Dedifferentiated amniotic fluid mesenchymal stem cell (primary cell): ENCODE measurements around the gene CPLANE1.
"Not testable (repeated sequence)": the region's sequence is repeated elsewhere in the genome, so short reads cannot be mapped to it uniquely, and the experiment has no call there.

Experiments used
- DNase-seq: peaks from one replicate; pipeline ENCODE4 v3.0.0-alpha.2; 2016; ENCODE audit errors: extremely low spot score

CPLANE1 gene

DNA sequence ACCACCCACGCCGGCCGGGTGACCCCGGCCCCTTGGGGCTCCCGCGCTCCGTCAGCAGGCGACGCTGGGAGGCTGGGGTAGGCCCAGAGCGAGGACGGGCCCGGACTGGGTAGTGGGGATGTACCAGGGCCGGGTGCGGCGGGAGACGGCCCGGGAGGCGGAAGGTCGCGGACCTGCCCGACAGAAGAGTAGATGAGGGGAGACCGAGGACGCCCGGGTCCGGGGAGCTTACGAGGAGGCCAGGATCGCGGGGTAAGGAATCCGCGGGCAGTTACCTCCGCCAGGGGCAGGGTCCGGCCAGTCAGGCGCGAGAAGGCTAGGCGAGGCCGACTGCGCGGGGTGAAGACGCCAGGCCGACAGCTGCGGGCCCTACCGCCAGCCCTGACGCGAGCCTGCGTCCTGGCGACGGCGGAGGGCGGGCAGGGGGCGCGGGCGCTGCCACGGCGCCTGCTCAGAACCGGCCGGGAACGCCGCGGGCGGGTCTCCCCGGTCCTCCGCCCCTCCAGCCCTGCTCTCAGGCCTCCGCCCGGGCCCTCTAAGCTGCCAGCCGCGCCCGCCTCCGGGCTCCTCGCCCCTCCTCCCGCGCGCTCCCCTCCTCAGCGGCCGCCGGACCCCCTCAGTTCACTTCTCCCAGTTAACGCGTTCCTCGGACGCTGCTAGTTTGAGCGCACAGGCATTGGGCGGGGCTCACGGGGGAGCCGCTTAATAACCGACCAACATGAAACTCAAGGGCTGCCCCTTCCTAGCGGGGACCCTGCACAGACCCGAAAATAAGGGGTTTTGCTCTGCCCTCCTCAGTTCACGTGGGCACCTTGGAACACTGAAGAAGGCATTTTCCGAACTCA, at the start of gene CPLANE1:
Gene CPLANE1 (minus strand): TSS at position 407 of the 845 bp plus-strand sequence. CDS start 1,678 bp downstream, outside the sequence.
- peak; percentile 63 for DNase-seq

- DNase-seq, result not testable (repeated sequence)
Observed at GRCh38 chr5:37296313-37296712, 47.1 kb upstream of the CPLANE1 start.

DNA sequence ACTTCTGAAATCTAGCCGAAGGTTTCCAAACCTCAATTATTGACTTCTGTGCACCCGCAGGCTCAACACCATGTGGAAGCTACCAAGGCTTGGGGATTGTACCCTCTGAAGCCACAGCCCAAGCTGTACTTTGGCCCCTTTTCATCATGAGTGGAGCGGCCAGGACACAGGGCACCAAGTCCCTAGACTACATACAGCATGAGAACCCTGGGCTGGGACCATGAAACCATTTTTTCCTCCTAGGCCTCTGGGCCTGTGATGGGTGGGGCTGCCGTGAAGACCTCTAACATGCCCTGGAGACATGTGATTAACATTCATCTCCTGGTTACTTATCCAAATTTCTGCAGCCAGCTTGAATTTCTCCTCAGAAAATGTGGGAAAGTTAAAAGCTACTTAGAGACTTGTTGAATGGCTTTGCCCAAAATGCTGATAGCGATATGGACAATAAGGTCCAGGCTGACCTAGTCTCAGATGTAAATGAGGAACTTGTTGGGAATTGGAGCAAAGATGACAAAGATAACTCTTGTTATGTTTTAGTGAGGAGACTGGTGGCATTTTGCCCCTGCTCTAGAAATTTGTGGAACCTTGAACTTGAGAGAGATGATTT, 34.1 kb upstream of the CPLANE1 start:
- no peak for DNase-seq

DNA sequence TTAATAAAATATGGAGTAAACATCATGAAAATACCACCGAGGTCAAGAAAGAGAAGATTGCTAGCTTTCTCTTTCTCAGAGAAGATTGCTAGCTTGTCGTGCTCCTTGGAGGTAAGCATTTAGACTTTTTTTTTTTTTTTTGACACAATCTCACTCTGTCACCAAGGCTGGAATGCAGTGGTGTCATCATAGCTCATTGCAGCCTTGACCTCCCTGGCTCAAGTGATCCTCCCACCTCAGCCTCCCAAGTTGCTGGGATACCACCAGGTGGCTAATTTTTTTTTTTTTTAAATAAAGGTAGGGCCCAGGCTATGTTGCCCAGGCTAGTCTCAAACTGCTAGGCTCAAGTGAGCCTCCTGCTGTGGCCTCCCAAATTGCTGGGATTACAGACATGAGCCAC, 26.3 kb upstream of the CPLANE1 start:
- no peak for DNase-seq

DNA sequence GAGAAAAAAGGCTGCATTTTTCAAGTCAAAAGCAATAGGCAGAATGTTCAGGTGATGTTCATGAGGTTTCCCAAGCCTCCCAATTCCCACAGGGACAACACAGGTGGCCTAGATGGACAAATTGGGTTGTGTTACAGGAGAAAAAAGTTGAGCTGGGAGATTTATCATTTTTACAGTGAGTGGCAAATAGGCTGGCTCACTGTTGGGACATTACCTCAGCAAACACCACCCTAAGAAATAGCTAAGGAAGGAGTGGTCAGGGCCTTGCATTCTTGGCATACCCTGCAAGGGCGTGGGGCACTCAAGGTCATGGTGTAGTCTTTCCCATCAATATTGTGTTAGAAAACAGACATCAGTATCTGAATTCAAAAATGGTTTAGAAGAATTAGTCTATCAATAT, 23.3 kb upstream of the CPLANE1 start:
- DNase-seq, result peak; percentile 57

DNA sequence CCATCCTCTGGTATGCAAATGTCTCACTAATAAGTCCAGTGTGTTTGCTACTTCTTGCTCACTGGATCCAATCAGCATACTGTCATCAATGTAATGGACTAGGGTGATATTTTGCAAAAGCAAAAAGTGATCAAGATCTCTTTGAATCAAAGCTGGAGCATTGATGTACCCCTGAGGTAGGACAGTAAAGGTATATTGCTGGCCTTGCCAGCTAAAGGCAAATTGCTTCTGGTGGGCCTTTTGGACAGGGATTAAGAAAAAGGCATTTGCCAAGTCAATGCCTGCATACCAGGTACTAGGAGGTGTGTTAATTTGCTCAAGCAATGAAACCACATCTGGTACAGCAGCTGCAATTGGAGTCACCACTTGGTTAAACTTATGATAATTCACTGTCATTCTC, 18.9 kb upstream of the CPLANE1 start:
- DNase-seq, result not testable (repeated sequence)

- DNase-seq, result no peak
Observed at GRCh38 chr5:37255774-37256358, 6.7 kb upstream of the CPLANE1 start.

- no peak for DNase-seq
Observed at GRCh38 chr5:37254581-37254980, 5.4 kb upstream of the CPLANE1 start.

- DNase-seq, result no peak
Observed at GRCh38 chr5:37251665-37252064, 2.5 kb upstream of the CPLANE1 start.

DNA sequence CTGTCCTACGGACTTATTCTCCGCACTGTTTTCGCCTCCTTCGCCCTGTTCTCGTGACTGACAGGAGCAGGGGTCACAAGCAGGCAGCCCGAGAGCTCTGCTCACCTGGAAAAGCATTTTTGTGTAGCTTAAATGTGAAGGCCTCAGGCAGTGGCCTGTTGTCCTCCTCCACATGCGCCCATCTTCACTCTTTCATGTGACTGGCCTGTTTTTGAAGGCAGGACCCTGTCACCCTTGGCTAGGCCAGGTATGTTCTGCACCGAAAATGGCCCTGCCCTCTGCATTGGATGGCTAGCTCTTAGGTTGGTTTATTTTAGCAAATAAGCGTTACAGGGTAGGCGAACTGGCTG, 614 bp upstream of the CPLANE1 start:
- DNase-seq, result no peak

DNA sequence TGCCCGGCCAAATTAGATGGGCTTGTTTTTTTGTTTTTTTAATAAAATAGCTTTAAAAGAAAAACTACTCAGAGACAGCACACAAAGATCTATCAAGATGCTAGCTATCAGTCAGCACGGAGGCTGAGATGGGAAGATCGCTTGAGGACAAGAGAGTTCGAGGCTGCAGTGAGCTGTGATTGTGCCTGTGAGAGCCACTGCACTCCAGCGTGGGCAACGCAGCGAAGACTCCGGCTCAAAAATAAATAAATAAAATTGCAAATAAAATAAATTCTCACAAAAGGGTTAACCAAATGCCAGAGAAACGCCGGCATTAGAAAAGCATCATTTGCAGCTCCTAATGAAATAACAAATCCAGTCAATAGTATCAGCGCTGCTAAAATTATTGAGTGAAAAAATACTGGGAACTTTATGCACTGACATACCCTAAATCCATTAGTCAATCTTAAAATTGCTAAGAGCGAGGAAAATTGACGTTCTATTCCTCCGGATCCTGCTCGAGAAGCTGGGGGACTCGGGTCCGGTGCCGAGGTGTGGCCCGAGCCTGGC, 681 bp downstream of the CPLANE1 start:
- DNase-seq, result no peak

DNA sequence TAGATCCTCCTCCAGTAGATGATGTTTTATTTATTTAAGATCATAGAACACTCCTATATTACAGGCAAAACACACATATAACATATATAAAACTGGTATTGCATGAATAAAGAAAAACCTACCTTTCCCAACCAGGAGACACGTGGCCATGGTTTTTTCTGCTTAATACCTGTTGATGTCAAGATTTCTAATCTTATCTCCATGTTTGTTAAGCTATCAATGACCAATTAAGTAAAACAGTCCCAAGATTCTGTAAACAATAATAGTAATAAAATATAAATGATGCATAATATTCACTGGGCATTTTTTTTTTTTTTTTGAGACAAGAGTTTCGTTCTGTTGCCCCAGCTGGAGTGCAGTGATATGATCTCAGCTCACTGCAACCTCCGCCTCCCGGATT, 1.7 kb downstream of the CPLANE1 start:
- no peak for DNase-seq

DNA sequence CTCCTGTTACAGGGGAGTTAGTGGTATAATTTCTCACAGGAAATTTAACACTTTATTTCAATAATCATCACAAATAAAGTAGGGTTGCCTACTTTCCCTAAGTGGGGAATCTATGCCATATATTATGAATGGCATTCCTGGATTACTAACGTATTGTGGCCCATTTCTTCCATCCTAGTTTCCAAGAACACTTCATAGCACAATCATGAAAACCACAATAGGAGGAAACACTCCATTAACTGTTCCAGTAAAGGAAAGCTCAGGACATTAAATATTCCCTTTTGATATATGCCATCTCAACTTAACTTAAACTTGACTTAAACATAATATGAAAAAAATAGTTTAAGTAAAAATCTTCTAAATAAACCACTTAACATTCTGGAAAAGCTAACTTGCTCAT, 2.1 kb downstream of the CPLANE1 start:
- no peak for DNase-seq

DNA sequence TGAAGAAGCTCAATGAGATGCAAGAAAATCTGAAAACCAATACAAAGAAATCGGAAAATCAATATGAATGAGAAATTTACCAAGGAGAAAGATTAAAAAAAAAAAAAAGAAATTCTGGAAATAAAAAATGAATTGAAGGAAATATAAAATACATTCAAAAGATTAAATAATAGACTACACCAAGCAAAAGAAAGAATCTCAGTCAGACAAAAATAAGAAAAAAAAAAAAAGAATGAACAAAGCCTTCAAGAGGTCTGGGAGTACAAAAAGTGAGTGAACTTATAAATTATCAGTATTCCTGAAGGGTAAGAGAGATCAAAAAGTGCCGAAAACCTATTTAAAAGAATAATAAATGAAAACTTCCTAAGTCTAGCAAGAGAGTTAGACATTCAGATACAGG, 14.9 kb downstream of the CPLANE1 start:
- no peak for DNase-seq

GRCh38 chr5:37226377-37226776, 22.8 kb downstream of the CPLANE1 start:
- DNase-seq, result no peak

- no peak for DNase-seq
Observed at GRCh38 chr5:37222181-37222580, 27.0 kb downstream of the CPLANE1 start.

GRCh38 chr5:37220426-37220825, 28.8 kb downstream of the CPLANE1 start:
- DNase-seq, result not testable (repeated sequence)

GRCh38 chr5:37219384-37219783, 29.8 kb downstream of the CPLANE1 start:
- not testable (repeated sequence) for DNase-seq

GRCh38 chr5:37217976-37218375, 31.2 kb downstream of the CPLANE1 start:
- no peak for DNase-seq

DNA sequence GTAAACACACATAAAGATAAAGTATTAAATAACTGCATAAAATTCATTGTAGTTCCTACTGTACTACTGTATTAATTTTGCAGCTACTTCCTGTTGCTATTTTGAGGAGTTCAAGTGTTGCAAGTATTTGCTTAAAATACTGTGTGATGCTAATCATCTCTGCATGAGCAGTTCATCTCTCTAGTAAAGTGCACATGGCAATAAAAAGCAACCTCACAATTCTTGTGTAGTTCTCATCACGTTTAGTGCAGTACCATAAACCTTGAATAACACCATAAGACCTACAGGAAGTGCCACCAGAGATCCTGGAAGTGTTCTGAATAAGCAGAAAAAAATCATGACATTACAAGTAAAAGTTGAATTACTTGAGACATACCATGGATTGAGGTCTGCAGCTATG, 34.6 kb downstream of the CPLANE1 start:
- no peak for DNase-seq

DNA sequence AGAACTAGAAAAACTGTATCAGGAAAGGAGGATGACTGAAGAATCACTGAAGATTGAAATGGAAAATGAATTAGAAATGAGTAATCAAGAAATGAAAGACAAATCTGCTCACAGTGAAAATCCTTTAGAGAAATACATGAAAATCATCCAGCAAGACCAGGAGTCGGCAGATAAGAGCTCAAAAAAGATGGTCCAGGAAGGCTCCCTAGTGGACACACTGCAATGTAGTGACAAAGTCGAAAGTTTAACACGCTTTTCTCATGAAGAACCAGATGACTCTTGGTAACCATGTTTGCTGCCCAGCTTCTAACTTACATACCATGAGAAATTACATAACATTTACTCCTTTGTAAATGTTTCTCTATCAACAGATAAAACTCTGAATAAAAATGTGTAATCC, 37.1 kb downstream of the CPLANE1 start:
- no peak for DNase-seq

- no peak for DNase-seq
Observed at GRCh38 chr5:37211661-37212060, 37.5 kb downstream of the CPLANE1 start.
